Neural cell (in vitro differentiated cells): Measurements from ENCODE around the gene SIVA1. TPM values are rescaled to one million over a fixed set of nuclear protein-coding genes. Genes with fewer than 3 reads are reported as not detected.

Experiments used
- H2AFZ ChIP-seq: fragments of 200-600, 300-800 bp; sonication (generic), shearing (Covaris generic); 2 replicates; pipeline ENCODE4 v1.6.0; 2014; ENCODE audit warnings: low read depth, mild to moderate bottlenecking, antibody characterized with exemption, low read length, moderate library complexity
- H3F3A ChIP-seq: fragments of 200-600 bp; shearing (Covaris generic); 2 replicates; pipeline ENCODE4 v1.6.1; 2016; ENCODE audit warnings: mild to moderate bottlenecking, moderate library complexity, mixed read lengths, antibody characterized with exemption, low read length; ENCODE audit not compliant: insufficient read depth, poor library complexity, severe bottlenecking
- H3K27ac ChIP-seq: fragments of 200-600, 300-800 bp; sonication (generic), shearing (Covaris generic); 2 replicates; pipeline ENCODE4 v1.5.1; 2014; ENCODE audit warnings: mild to moderate bottlenecking, low read length, moderate library complexity
- H3K27me3 ChIP-seq: fragments of 300-800, 200-600 bp; sonication (generic), shearing (Covaris generic); 2 replicates; pipeline ENCODE4 v1.6.0; 2014; ENCODE audit warnings: mild to moderate bottlenecking, low read depth, low read length, moderate library complexity; ENCODE audit not compliant: insufficient read depth
- H3K36me3 ChIP-seq: fragments of 300-800, 200-600 bp; sonication (generic), shearing (Covaris generic); 2 replicates; pipeline ENCODE4 v1.5.1; 2014; ENCODE audit warnings: mild to moderate bottlenecking, antibody characterized with exemption, low read length, moderate library complexity; ENCODE audit not compliant: insufficient read depth
- H3K4me2 ChIP-seq: fragments of 300-800, 200-600 bp; sonication (generic), shearing (Covaris generic); 2 replicates; pipeline ENCODE4 v1.6.0; 2014; ENCODE audit warnings: mild to moderate bottlenecking, low read length
- H3K4me3 ChIP-seq: fragments of 300-800, 200-600 bp; sonication (generic), shearing (Covaris generic); 2 replicates; pipeline ENCODE4 v1.5.1; 2014; ENCODE audit warnings: mild to moderate bottlenecking, low read length, moderate library complexity
- H3K79me2 ChIP-seq: fragments of 200-600 bp; shearing (Covaris generic); replicated peaks from 2 replicates; pipeline ENCODE4 v1.6.0; 2014; ENCODE audit warnings: mild to moderate bottlenecking, low read length, moderate library complexity; ENCODE audit not compliant: insufficient read depth
- H3K9ac ChIP-seq: fragments of 300-800, 200-600 bp; sonication (generic), shearing (Covaris generic); 2 replicates; pipeline ENCODE4 v1.6.1; 2016; ENCODE audit warnings: mild to moderate bottlenecking, low read length, mixed read lengths
- H3K9me2 ChIP-seq: fragments of 200-600 bp; shearing (Covaris generic); 2 replicates; pipeline ENCODE4 v1.6.1; 2016; ENCODE audit warnings: mild to moderate bottlenecking, low read length, mixed read lengths; ENCODE audit not compliant: insufficient read depth
- H3K9me3 ChIP-seq: fragments of 200-600, 300-800 bp; sonication (generic), shearing (Covaris generic); 2 replicates; pipeline ENCODE4 v1.6.1; 2016; ENCODE audit warnings: mild to moderate bottlenecking, mixed run types, low read length, moderate library complexity, mixed read lengths
- H4K20me1 ChIP-seq: fragments of 200-600 bp; shearing (Covaris generic); 2 replicates; pipeline ENCODE4 v1.6.1; 2016; ENCODE audit warnings: mild to moderate bottlenecking, mixed run types; ENCODE audit not compliant: insufficient read depth
- EP300 ChIP-seq: fragments of 450-650 bp; conservative IDR thresholded peaks from 2 replicates; pipeline ENCODE4 v1.6.1; 2014; ENCODE audit warnings: antibody characterized with exemption, mild to moderate bottlenecking, moderate library complexity; ENCODE audit not compliant: poor library complexity, severe bottlenecking
- EZH2 ChIP-seq: fragments of 200-600, 300-800 bp; shearing (Covaris generic), sonication (generic); IDR thresholded peaks from 2 replicates; pipeline ENCODE4 v1.6.1; 2014; ENCODE audit warnings: antibody characterized with exemption, low read length, borderline replicate concordance, mild to moderate bottlenecking; ENCODE audit not compliant: insufficient read depth, poor library complexity, severe bottlenecking
- MXI1 ChIP-seq: fragments of 450-650 bp; conservative IDR thresholded peaks from 2 replicates; pipeline ENCODE4 v1.6.1; 2014; ENCODE audit warnings: antibody characterized with exemption, mild to moderate bottlenecking; ENCODE audit not compliant: poor library complexity, severe bottlenecking
- POLR2AphosphoS5 ChIP-seq: IDR thresholded peaks from 2 replicates; pipeline ENCODE4 v1.6.1; 2012
- RAD21 ChIP-seq: fragments of 450-650 bp; conservative IDR thresholded peaks from 2 replicates; pipeline ENCODE4 v1.6.1; 2014; ENCODE audit warnings: antibody characterized with exemption, mild to moderate bottlenecking, moderate library complexity
- SMC3 ChIP-seq: fragments of 450-650 bp; conservative IDR thresholded peaks from 2 replicates; pipeline ENCODE4 v1.6.1; 2014; ENCODE audit warnings: antibody characterized with exemption, mild to moderate bottlenecking, moderate library complexity; ENCODE audit not compliant: poor library complexity
- TAF1 ChIP-seq: IDR thresholded peaks from 2 replicates; pipeline ENCODE4 v1.6.1; 2012; ENCODE audit warnings: low read depth
- polyA plus RNA-seq: library from polyadenylated mRNA; depleted of rRNA; stranded (reverse); fragments of >200 nt; gene quantifications from 2 replicates; pipeline ENCODE4 v1.2.3, GENCODE V29; 2014
- TF ChIP-seq, protein P1 (sequence below): IDR thresholded peaks from 2 replicates; pipeline ENCODE4 v1.6.1; 2012; ENCODE audit warnings: borderline replicate concordance
- TF ChIP-seq, protein P2 (sequence below): fragments of 450-650 bp; IDR thresholded peaks from 2 replicates; pipeline ENCODE4 v1.5.1; 2014; ENCODE audit warnings: antibody characterized with exemption, mild to moderate bottlenecking, moderate library complexity; ENCODE audit not compliant: poor library complexity, severe bottlenecking

The SIVA1 gene
- polyA plus RNA-seq, 1 donor from 2014 or later: 180 TPM

- Histone ChIP-seq H4K20me1 (no peaks in the 10 kb centered on the region), H3K27ac (no peak overlapping the region), H3K36me3 (no peaks in the 10 kb centered on the region), H3K9me2 (no peaks in the 10 kb centered on the region), H3K9me3 (no peaks in the 10 kb centered on the region), H2AFZ (no peak overlapping the region), H3K9ac (no peak overlapping the region), H3K27me3 (no peaks in the 10 kb centered on the region), H3K4me3 (no peak overlapping the region), H3F3A (no peaks in the 10 kb centered on the region), H3K4me2 (no peak overlapping the region), H3K79me2 (no peaks in the 10 kb centered on the region)
- no peak for TF ChIP-seq RAD21
- TF ChIP-seq TAF1: no peak
- no peak for TF ChIP-seq EP300
- TF ChIP-seq POLR2AphosphoS5: no peak
- no peak for TF ChIP-seq SMC3
- no peak for TF ChIP-seq EZH2
- TF ChIP-seq, protein P1, sequence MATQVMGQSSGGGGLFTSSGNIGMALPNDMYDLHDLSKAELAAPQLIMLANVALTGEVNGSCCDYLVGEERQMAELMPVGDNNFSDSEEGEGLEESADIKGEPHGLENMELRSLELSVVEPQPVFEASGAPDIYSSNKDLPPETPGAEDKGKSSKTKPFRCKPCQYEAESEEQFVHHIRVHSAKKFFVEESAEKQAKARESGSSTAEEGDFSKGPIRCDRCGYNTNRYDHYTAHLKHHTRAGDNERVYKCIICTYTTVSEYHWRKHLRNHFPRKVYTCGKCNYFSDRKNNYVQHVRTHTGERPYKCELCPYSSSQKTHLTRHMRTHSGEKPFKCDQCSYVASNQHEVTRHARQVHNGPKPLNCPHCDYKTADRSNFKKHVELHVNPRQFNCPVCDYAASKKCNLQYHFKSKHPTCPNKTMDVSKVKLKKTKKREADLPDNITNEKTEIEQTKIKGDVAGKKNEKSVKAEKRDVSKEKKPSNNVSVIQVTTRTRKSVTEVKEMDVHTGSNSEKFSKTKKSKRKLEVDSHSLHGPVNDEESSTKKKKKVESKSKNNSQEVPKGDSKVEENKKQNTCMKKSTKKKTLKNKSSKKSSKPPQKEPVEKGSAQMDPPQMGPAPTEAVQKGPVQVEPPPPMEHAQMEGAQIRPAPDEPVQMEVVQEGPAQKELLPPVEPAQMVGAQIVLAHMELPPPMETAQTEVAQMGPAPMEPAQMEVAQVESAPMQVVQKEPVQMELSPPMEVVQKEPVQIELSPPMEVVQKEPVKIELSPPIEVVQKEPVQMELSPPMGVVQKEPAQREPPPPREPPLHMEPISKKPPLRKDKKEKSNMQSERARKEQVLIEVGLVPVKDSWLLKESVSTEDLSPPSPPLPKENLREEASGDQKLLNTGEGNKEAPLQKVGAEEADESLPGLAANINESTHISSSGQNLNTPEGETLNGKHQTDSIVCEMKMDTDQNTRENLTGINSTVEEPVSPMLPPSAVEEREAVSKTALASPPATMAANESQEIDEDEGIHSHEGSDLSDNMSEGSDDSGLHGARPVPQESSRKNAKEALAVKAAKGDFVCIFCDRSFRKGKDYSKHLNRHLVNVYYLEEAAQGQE: no peak
- TF ChIP-seq MXI1: no peak
Observed at GRCh38 chr14:104714066-104714465, 38.9 kb upstream of the SIVA1 start.

GRCh38 chr14:104714681-104715080 lies 38.3 kb upstream of the SIVA1 start:
- no peak for TF ChIP-seq SMC3
- no peak for TF ChIP-seq POLR2AphosphoS5
- TF ChIP-seq, protein P2, sequence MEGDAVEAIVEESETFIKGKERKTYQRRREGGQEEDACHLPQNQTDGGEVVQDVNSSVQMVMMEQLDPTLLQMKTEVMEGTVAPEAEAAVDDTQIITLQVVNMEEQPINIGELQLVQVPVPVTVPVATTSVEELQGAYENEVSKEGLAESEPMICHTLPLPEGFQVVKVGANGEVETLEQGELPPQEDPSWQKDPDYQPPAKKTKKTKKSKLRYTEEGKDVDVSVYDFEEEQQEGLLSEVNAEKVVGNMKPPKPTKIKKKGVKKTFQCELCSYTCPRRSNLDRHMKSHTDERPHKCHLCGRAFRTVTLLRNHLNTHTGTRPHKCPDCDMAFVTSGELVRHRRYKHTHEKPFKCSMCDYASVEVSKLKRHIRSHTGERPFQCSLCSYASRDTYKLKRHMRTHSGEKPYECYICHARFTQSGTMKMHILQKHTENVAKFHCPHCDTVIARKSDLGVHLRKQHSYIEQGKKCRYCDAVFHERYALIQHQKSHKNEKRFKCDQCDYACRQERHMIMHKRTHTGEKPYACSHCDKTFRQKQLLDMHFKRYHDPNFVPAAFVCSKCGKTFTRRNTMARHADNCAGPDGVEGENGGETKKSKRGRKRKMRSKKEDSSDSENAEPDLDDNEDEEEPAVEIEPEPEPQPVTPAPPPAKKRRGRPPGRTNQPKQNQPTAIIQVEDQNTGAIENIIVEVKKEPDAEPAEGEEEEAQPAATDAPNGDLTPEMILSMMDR: no peak
- TF ChIP-seq EP300: no peak
- no peak for TF ChIP-seq EZH2
- TF ChIP-seq, protein P1: no peak
- no peak for TF ChIP-seq MXI1
- TF ChIP-seq RAD21: no peak
- no peak for TF ChIP-seq TAF1
- Histone ChIP-seq H4K20me1 (no peaks in the 10 kb centered on the region), H3K9me3 (no peaks in the 10 kb centered on the region), H3K4me3 (no peak overlapping the region), H3K27me3 (no peaks in the 10 kb centered on the region), H3K9ac (no peak overlapping the region), H3K4me2 (no peak overlapping the region), H3K36me3 (no peaks in the 10 kb centered on the region), H3F3A (no peaks in the 10 kb centered on the region), H3K79me2 (no peaks in the 10 kb centered on the region), H2AFZ (no peak overlapping the region), H3K9me2 (no peaks in the 10 kb centered on the region), H3K27ac (no peak overlapping the region)
